Endothelial cell of umbilical vein (primary cell): ENCODE measurements around the gene PHTF1. TPM values are rescaled to one million over a fixed set of nuclear protein-coding genes. Genes with fewer than 3 reads are reported as not detected.

Experiments used
- BruUV-seq: library from RNA; stranded (reverse); fragments of 400-500 nt; replicated peaks from 2 replicates; lab custom pipeline; 2021; lab: Mats Ljungman, UMichigan
- CTCF ChIA-PET: fragments of 300-600, 350-600 bp; sonication (Branson Sonifier 250); formaldehyde crosslinking; loops from one replicate; lab custom pipeline; 2021; ENCODE audit warnings: antibody characterized with exemption, inconsistent platforms; lab: Charles Lee
- POLR2A ChIA-PET: fragments of 300-600, 350-600 bp; sonication (Branson Sonifier 250); formaldehyde crosslinking; loops from one replicate; lab custom pipeline; 2021; ENCODE audit warnings: antibody characterized with exemption, inconsistent platforms; lab: Charles Lee
- DNase-seq: peaks from one replicate; pipeline ENCODE4 v3.0.0-alpha.2; 2011; ENCODE audit warnings: low read depth, low spot score
- FAIRE-seq: peaks from 2 replicates; lab custom pipeline; 2011; peaks lifted over from hg19 to GRCh38; lab: Jason Lieb, UNC
- H2AFZ ChIP-seq: 2 replicates; pipeline ENCODE4 v1.6.0; 2012; ENCODE audit warnings: low read depth, low read length, control low read depth, inconsistent platforms
- H3K27ac ChIP-seq: 2 replicates; pipeline ENCODE4 v1.5.1; 2011; ENCODE audit warnings: low read depth, mild to moderate bottlenecking, control low read depth, low read length, moderate library complexity; ENCODE audit not compliant: insufficient read depth
- H3K27me3 ChIP-seq, 2 experiments: 2 replicates each; pipeline versions ENCODE4 v1.6.0 to v1.6.1; 2011; ENCODE audit warnings: low read length in 2 of 2, mixed read lengths in 1 of 2; ENCODE audit not compliant: control insufficient read depth in 2 of 2, insufficient read depth in 2 of 2
- H3K36me3 ChIP-seq, 2 experiments: 2 replicates in 1 of 2; 3 replicates in 1 of 2; pipeline ENCODE4 v1.5.1; 2011; ENCODE audit warnings: low read length in 2 of 2, mild to moderate bottlenecking in 1 of 2, moderate library complexity in 1 of 2; ENCODE audit not compliant: control insufficient read depth in 2 of 2, insufficient read depth in 2 of 2; ENCODE audit errors: extremely low read depth in 1 of 2
- H3K4me1 ChIP-seq: 3 replicates; pipeline ENCODE4 v1.5.1; 2011; ENCODE audit warnings: mild to moderate bottlenecking, low read length; ENCODE audit not compliant: control insufficient read depth, insufficient read depth; ENCODE audit errors: extremely low read depth
- H3K4me2 ChIP-seq: 2 replicates; pipeline ENCODE4 v1.6.1; 2011; ENCODE audit warnings: low read length, control low read depth, mixed read lengths; ENCODE audit not compliant: insufficient read depth
- H3K4me3 ChIP-seq, 3 experiments: fragments of 200-600 bp in 1 of 3; sonication (generic), shearing (Covaris generic) in 1 of 3; replicated peaks in 1 of 3; 2 replicates each; pipeline ENCODE4 v1.5.1; 2011 to 2016; ENCODE audit warnings: control low read depth in 3 of 3, low read length in 3 of 3, mild to moderate bottlenecking in 2 of 3, inconsistent platforms in 1 of 3, low read depth in 1 of 3, moderate library complexity in 1 of 3; ENCODE audit not compliant: insufficient read depth in 1 of 3
- H3K79me2 ChIP-seq: 2 replicates; pipeline ENCODE4 v1.6.0; 2012; ENCODE audit warnings: low read length, inconsistent platforms; ENCODE audit not compliant: control insufficient read depth, insufficient read depth
- H3K9ac ChIP-seq: replicated peaks from 2 replicates; pipeline ENCODE3; 2011; ENCODE audit warnings: low read length, control low read depth; ENCODE audit not compliant: insufficient read depth; ENCODE audit errors: extremely low read depth
- H3K9me1 ChIP-seq: replicated peaks from 3 replicates; pipeline ENCODE4 v1.6.0; 2011; ENCODE audit warnings: mild to moderate bottlenecking, low read length; ENCODE audit not compliant: control insufficient read depth, insufficient read depth; ENCODE audit errors: extremely low read depth
- H3K9me3 ChIP-seq: replicated peaks from 2 replicates; pipeline ENCODE4 v1.5.1; 2012; ENCODE audit warnings: low read length, inconsistent platforms; ENCODE audit not compliant: control insufficient read depth, insufficient read depth
- H4K20me1 ChIP-seq: replicated peaks from 2 replicates; pipeline ENCODE3; 2011; ENCODE audit warnings: mild to moderate bottlenecking, low read length; ENCODE audit not compliant: control insufficient read depth, insufficient read depth; ENCODE audit errors: extremely low read depth
- CTCF ChIP-seq, 2 donors: IDR thresholded peaks; 1 replicate in 1 of 2; 2 replicates in 1 of 2; pipeline ENCODE4 v1.5.1; 2011; ENCODE audit warnings: low read length in 2 of 2, mild to moderate bottlenecking in 2 of 2, moderate library complexity in 2 of 2, control low read depth in 1 of 2, inconsistent platforms in 1 of 2, low read depth in 1 of 2; ENCODE audit not compliant: insufficient read depth in 1 of 2; ENCODE audit errors: extremely low read depth in 1 of 2
- EZH2 ChIP-seq: IDR thresholded peaks from 2 replicates; pipeline ENCODE4 v1.6.1; 2012; ENCODE audit warnings: borderline replicate concordance, low read depth, mild to moderate bottlenecking, moderate library complexity, low read length, inconsistent platforms; ENCODE audit not compliant: severe bottlenecking
- FOS ChIP-seq: IDR thresholded peaks from 2 replicates; pipeline ENCODE4 v1.6.1; 2011; ENCODE audit warnings: mild to moderate bottlenecking, low read length, moderate library complexity, borderline replicate concordance; ENCODE audit not compliant: insufficient read depth
- GATA2 ChIP-seq: IDR thresholded peaks from 2 replicates; pipeline ENCODE4 v1.7.0; 2011; ENCODE audit warnings: low read depth, mild to moderate bottlenecking, moderate library complexity, mixed read lengths, low read length; ENCODE audit not compliant: insufficient read length, insufficient read depth
- JUN ChIP-seq: IDR thresholded peaks from 2 replicates; pipeline ENCODE4 v1.6.1; 2011; ENCODE audit warnings: borderline replicate concordance, low read depth; ENCODE audit not compliant: insufficient read length, insufficient read depth
- MAX ChIP-seq: IDR thresholded peaks from 2 replicates; pipeline ENCODE4 v1.6.1; 2011; ENCODE audit not compliant: insufficient read depth, insufficient read length
- MYC ChIP-seq: IDR thresholded peaks from one replicate; pipeline ENCODE4 v1.6.1; 2011; ENCODE audit warnings: mild to moderate bottlenecking, low read depth, low read length
- POLR2A ChIP-seq: IDR thresholded peaks from 2 replicates; pipeline ENCODE4 v1.6.1; 2012; ENCODE audit warnings: low read depth, mild to moderate bottlenecking, control low read depth, low read length
- POLR2AphosphoS5 ChIP-seq: IDR thresholded peaks from 2 replicates; pipeline ENCODE4 v1.6.1; 2012; ENCODE audit warnings: low read depth, mild to moderate bottlenecking, control low read depth, low read length, moderate library complexity; ENCODE audit not compliant: insufficient read depth
- dilution Hi-C: fragments of 300-500 bp; cut with MboI; formaldehyde crosslinking; loops from one replicate; pipeline ENCODE4 v1.15.0; 2019; ENCODE audit warnings: low sequenced_read_pairs; ENCODE audit not compliant: extremely low pct_ligation_motif_present
- intact Hi-C: fragments of 100-400 bp; cut with micrococcal nuclease; formaldehyde crosslinking; loops from one replicate; pipeline ENCODE4 v1.10.0; 2022
- polyA plus RNA-seq, 4 experiments: library from polyadenylated mRNA; depleted of rRNA in 3 of 4; stranded (reverse) in 3 of 4; unstranded in 1 of 4; fragments of >200 nt; gene quantifications; 2 replicates each; pipeline versions ENCODE4 v1.2.1 to v1.2.3, GENCODE V29; 2011 to 2012; ENCODE audit warnings: missing spikeins in 1 of 4
- total RNA-seq: library from RNA; stranded (reverse); gene quantifications from 2 replicates; pipeline ENCODE4 v1.2.3, GENCODE V29; 2021

PHTF1 gene
- total and polyA plus RNA-seq, 2 donors (not counting 3 experiments of a cell fraction or from before 2014, with no cell fraction given) = 26.3 to 62.6 TPM

GRCh38 chr1:113669988-113670387 is 89.3 kb downstream of the PHTF1 start:
- H4K20me1 ChIP-seq = no peaks in the 10 kb centered on the region
- no peak overlapping the region for H3K4me3 ChIP-seq
- no peak for FAIRE-seq
- H3K36me3 ChIP-seq = no peaks in the 10 kb centered on the region
- H3K27me3 ChIP-seq = no peaks in the 10 kb centered on the region
- no peak for DNase-seq
- H3K79me2 ChIP-seq = no peaks in the 10 kb centered on the region
- BruUV-seq = no TSS peak
- dilution Hi-C loops = no loop called here
- ChIA-PET CTCF (interaction anchor here (1.2 kb wide), 1 partner anchor 12 kb away, joined by 4 read pairs; no protein-coding TSS in a partner anchor), POLR2A (no interaction called here)
- no peak overlapping the region for H2AFZ ChIP-seq
- H3K9me1 ChIP-seq = no peaks in the 10 kb centered on the region
- intact Hi-C loops = no loop called here
- no peak overlapping the region for H3K4me2 ChIP-seq
- H3K9ac ChIP-seq = no peak overlapping the region
- H3K27ac ChIP-seq = no peak overlapping the region
- H3K4me1 ChIP-seq = no peaks in the 10 kb centered on the region
- no peak for TF ChIP-seq MAX
- TF ChIP-seq JUN = no peak
- TF ChIP-seq GATA2 = no peak
- TF ChIP-seq MYC = no peak
- TF ChIP-seq POLR2A = no peak
- TF ChIP-seq CTCF (IDR thresholded peaks at IDR 0.05; ENCODE audit: extremely low read depth in 1 of 2, insufficient read depth in 1 of 2, low read depth in 1 of 2, low read length in 2 of 2) = no peak
- TF ChIP-seq POLR2AphosphoS5 = no peak
- no peak for TF ChIP-seq FOS
- TF ChIP-seq EZH2 = no peak
- no peaks in the 10 kb centered on the region for H3K9me3 ChIP-seq
